HEK293 (cell line): ENCODE results near the gene MAML3.

Experiments
- HOXC10 ChIP-seq: sonication (generic); formaldehyde crosslinking; IDR thresholded peaks from 2 replicates; pipeline ENCODE4 v1.8.1; 2023; ENCODE audit warnings: mild to moderate bottlenecking, missing genetic modification reagents
- SCRT2 ChIP-seq: fragments of 450-650 bp; formaldehyde crosslinking; IDR thresholded peaks from 2 replicates; pipeline ENCODE4 v1.5.1; 2016; ENCODE audit warnings: missing biosample characterization, missing genetic modification characterization
- YY1 ChIP-seq: fragments of 450-650 bp; formaldehyde crosslinking; IDR thresholded peaks from 2 replicates; pipeline ENCODE4 v1.5.1; 2018; ENCODE audit warnings: missing biosample characterization, missing genetic modification characterization
- ZBTB20 ChIP-seq: fragments of 450-650 bp; formaldehyde crosslinking; IDR thresholded peaks from 2 replicates; pipeline ENCODE4 v1.5.1; 2016; ENCODE audit warnings: missing biosample characterization, missing genetic modification characterization
- ZBTB8A ChIP-seq: fragments of 450-650 bp; formaldehyde crosslinking; IDR thresholded peaks from 2 replicates; pipeline ENCODE4 v1.5.1; 2016; ENCODE audit warnings: missing biosample characterization, missing genetic modification characterization
- ZEB2 ChIP-seq: fragments of 450-650 bp; formaldehyde crosslinking; IDR thresholded peaks from 2 replicates; pipeline ENCODE4 v1.5.1; 2016; ENCODE audit warnings: missing biosample characterization, missing genetic modification characterization
- ZFHX2 ChIP-seq: fragments of 450-650 bp; formaldehyde crosslinking; conservative IDR thresholded peaks from 2 replicates; pipeline ENCODE4 v1.5.1; 2016; ENCODE audit warnings: missing biosample characterization, missing genetic modification characterization
- ZFP37 ChIP-seq: fragments of 450-650 bp; formaldehyde crosslinking; IDR thresholded peaks from 2 replicates; pipeline ENCODE4 v1.5.1; 2016; ENCODE audit warnings: missing biosample characterization, missing genetic modification characterization
- ZFP69B ChIP-seq: fragments of 450-650 bp; formaldehyde crosslinking; IDR thresholded peaks from 2 replicates; pipeline ENCODE4 v1.5.1; 2016; ENCODE audit warnings: missing biosample characterization, missing genetic modification characterization
- ZIC2 ChIP-seq: fragments of 450-650 bp; formaldehyde crosslinking; IDR thresholded peaks from 2 replicates; pipeline ENCODE4 v1.5.1; 2016; ENCODE audit warnings: missing biosample characterization, missing genetic modification characterization
- ZNF16 ChIP-seq: fragments of 450-650 bp; formaldehyde crosslinking; IDR thresholded peaks from 2 replicates; pipeline ENCODE4 v1.5.1; 2016; ENCODE audit warnings: low read depth, missing biosample characterization, missing genetic modification characterization
- ZNF202 ChIP-seq: fragments of 450-650 bp; formaldehyde crosslinking; IDR thresholded peaks from 2 replicates; pipeline ENCODE4 v1.5.1; 2016; ENCODE audit warnings: missing biosample characterization, missing genetic modification characterization, borderline replicate concordance
- ZNF221 ChIP-seq: fragments of 450-650 bp; formaldehyde crosslinking; IDR thresholded peaks from 2 replicates; pipeline ENCODE4 v1.5.1; 2017; ENCODE audit warnings: missing biosample characterization, missing genetic modification characterization, borderline replicate concordance
- ZNF37A ChIP-seq: fragments of 450-650 bp; IDR thresholded peaks from 2 replicates; pipeline ENCODE4 v1.5.1; 2018; ENCODE audit warnings: missing biosample characterization, missing genetic modification characterization
- ZNF433 ChIP-seq: fragments of 450-650 bp; formaldehyde crosslinking; IDR thresholded peaks from 2 replicates; pipeline ENCODE4 v1.5.1; 2016; ENCODE audit warnings: missing biosample characterization, missing genetic modification characterization, low read depth
- ZNF473 ChIP-seq: fragments of 450-650 bp; formaldehyde crosslinking; IDR thresholded peaks from 2 replicates; pipeline ENCODE4 v1.5.1; 2017; ENCODE audit warnings: missing biosample characterization, missing genetic modification characterization
- ZNF514 ChIP-seq: fragments of 450-650 bp; formaldehyde crosslinking; IDR thresholded peaks from 2 replicates; pipeline ENCODE4 v1.5.1; 2016; ENCODE audit warnings: missing biosample characterization, missing genetic modification characterization
- ZNF747 ChIP-seq: fragments of 450-650 bp; formaldehyde crosslinking; IDR thresholded peaks from 2 replicates; pipeline ENCODE4 v1.5.1; 2016; ENCODE audit warnings: missing biosample characterization, missing genetic modification characterization
- ZNF843 ChIP-seq: fragments of 450-650 bp; formaldehyde crosslinking; IDR thresholded peaks from 2 replicates; pipeline ENCODE4 v1.5.1; 2016; ENCODE audit warnings: missing biosample characterization, missing genetic modification characterization
- TF ChIP-seq, protein P1 (sequence below): fragments of 450-650 bp; formaldehyde crosslinking; IDR thresholded peaks from 2 replicates; pipeline ENCODE4 v1.5.1; 2016; ENCODE audit warnings: missing biosample characterization, missing genetic modification characterization, borderline replicate concordance
- TF ChIP-seq, protein P2 (sequence below): fragments of 450-650 bp; formaldehyde crosslinking; IDR thresholded peaks from 2 replicates; pipeline ENCODE4 v1.5.1; 2016; ENCODE audit warnings: missing biosample characterization, missing genetic modification characterization
- TF ChIP-seq, protein P3 (sequence below): fragments of 450-650 bp; formaldehyde crosslinking; IDR thresholded peaks from 2 replicates; pipeline ENCODE4 v1.5.1; 2016; ENCODE audit warnings: missing biosample characterization, missing genetic modification characterization
- TF ChIP-seq, protein P4 (sequence below): fragments of 450-650 bp; formaldehyde crosslinking; IDR thresholded peaks from 2 replicates; pipeline ENCODE4 v1.5.1; 2016; ENCODE audit warnings: missing biosample characterization, missing genetic modification characterization
- TF ChIP-seq, protein P5 (sequence below): fragments of 450-650 bp; formaldehyde crosslinking; IDR thresholded peaks from 2 replicates; pipeline ENCODE4 v1.5.1; 2017; ENCODE audit warnings: missing biosample characterization, missing genetic modification characterization
- TF ChIP-seq, protein P6 (sequence below): fragments of 450-650 bp; formaldehyde crosslinking; IDR thresholded peaks from 2 replicates; pipeline ENCODE4 v1.5.1; 2017; ENCODE audit warnings: missing biosample characterization, missing genetic modification characterization
- TF ChIP-seq, protein P7 (sequence below): fragments of 450-650 bp; IDR thresholded peaks from 2 replicates; pipeline ENCODE4 v1.5.1; 2018; ENCODE audit warnings: missing biosample characterization, missing genetic modification characterization
- TF ChIP-seq, protein P8 (sequence below): fragments of 450-650 bp; formaldehyde crosslinking; IDR thresholded peaks from 2 replicates; pipeline ENCODE4 v1.5.1; 2016; ENCODE audit warnings: missing biosample characterization, missing genetic modification characterization

MAML3 gene

DNA sequence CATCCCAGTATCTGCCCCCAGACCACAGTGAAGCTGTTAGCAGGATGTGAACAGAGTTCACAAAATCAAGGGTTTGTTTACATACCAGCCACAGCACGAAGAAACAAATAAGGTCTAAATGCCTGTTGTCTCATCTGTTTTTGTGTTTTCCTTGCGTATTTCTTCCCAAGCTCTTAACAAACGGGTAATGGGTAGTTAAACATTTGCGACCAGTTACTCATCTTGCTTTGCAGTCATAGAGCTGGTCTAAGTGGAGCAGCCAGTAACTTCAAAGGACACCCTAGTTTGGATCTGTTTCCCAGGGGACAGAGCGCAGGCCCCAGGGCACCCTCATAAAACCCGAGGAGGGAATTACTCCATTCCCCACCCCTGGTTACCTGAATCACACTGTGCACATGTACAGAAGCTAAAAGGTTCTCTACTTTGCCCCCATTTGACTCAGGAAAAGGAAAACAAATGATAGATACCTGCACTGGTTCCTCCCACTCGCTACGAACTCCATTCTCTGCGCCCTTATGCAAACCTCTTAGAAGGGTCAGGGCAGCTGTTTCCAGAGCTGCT lies 68.8 kb downstream of the MAML3 start (continued):
- no peak for TF ChIP-seq ZBTB8A (tag by site-specific recombination)
- no peak for TF ChIP-seq ZNF202 (tag by site-specific recombination)
- TF ChIP-seq ZFHX2 (tag by site-specific recombination): no peak
- no peak for TF ChIP-seq ZNF221 (tag by site-specific recombination)
- TF ChIP-seq, protein P1, sequence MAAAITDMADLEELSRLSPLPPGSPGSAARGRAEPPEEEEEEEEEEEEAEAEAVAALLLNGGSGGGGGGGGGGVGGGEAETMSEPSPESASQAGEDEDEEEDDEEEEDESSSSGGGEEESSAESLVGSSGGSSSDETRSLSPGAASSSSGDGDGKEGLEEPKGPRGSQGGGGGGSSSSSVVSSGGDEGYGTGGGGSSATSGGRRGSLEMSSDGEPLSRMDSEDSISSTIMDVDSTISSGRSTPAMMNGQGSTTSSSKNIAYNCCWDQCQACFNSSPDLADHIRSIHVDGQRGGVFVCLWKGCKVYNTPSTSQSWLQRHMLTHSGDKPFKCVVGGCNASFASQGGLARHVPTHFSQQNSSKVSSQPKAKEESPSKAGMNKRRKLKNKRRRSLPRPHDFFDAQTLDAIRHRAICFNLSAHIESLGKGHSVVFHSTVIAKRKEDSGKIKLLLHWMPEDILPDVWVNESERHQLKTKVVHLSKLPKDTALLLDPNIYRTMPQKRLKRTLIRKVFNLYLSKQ (tag by site-specific recombination): no peak
- TF ChIP-seq YY1 (tag by site-specific recombination): no peak
- TF ChIP-seq ZFP69B: no peak
- TF ChIP-seq ZNF747: no peak
- TF ChIP-seq SCRT2 (tag by site-specific recombination): no peak
- TF ChIP-seq, protein P2, sequence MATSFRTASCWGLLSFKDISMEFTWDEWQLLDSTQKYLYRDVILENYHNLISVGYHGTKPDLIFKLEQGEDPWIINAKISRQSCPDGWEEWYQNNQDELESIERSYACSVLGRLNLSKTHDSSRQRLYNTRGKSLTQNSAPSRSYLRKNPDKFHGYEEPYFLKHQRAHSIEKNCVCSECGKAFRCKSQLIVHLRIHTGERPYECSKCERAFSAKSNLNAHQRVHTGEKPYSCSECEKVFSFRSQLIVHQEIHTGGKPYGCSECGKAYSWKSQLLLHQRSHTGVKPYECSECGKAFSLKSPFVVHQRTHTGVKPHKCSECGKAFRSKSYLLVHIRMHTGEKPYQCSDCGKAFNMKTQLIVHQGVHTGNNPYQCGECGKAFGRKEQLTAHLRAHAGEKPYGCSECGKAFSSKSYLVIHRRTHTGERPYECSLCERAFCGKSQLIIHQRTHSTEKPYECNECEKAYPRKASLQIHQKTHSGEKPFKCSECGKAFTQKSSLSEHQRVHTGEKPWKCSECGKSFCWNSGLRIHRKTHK (tag by site-specific recombination): no peak
- no peak for TF ChIP-seq ZNF473 (tag by site-specific recombination)
- TF ChIP-seq, protein P3, sequence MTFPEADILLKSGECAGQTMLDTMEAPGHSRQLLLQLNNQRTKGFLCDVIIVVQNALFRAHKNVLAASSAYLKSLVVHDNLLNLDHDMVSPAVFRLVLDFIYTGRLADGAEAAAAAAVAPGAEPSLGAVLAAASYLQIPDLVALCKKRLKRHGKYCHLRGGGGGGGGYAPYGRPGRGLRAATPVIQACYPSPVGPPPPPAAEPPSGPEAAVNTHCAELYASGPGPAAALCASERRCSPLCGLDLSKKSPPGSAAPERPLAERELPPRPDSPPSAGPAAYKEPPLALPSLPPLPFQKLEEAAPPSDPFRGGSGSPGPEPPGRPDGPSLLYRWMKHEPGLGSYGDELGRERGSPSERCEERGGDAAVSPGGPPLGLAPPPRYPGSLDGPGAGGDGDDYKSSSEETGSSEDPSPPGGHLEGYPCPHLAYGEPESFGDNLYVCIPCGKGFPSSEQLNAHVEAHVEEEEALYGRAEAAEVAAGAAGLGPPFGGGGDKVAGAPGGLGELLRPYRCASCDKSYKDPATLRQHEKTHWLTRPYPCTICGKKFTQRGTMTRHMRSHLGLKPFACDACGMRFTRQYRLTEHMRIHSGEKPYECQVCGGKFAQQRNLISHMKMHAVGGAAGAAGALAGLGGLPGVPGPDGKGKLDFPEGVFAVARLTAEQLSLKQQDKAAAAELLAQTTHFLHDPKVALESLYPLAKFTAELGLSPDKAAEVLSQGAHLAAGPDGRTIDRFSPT (tag by site-specific recombination): no peak
- peak; percentile 47; the same call in 1 of the 2 replicates for TF ChIP-seq ZEB2 (tag by site-specific recombination)
- TF ChIP-seq, protein P4, sequence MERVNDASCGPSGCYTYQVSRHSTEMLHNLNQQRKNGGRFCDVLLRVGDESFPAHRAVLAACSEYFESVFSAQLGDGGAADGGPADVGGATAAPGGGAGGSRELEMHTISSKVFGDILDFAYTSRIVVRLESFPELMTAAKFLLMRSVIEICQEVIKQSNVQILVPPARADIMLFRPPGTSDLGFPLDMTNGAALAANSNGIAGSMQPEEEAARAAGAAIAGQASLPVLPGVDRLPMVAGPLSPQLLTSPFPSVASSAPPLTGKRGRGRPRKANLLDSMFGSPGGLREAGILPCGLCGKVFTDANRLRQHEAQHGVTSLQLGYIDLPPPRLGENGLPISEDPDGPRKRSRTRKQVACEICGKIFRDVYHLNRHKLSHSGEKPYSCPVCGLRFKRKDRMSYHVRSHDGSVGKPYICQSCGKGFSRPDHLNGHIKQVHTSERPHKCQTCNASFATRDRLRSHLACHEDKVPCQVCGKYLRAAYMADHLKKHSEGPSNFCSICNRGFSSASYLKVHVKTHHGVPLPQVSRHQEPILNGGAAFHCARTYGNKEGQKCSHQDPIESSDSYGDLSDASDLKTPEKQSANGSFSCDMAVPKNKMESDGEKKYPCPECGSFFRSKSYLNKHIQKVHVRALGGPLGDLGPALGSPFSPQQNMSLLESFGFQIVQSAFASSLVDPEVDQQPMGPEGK: no peak; the same call in 1 of the 2 replicates
- no peak for TF ChIP-seq ZNF16
- no peak for TF ChIP-seq ZFP37 (tag by site-specific recombination)
- TF ChIP-seq HOXC10: no peak
- TF ChIP-seq, protein P5, sequence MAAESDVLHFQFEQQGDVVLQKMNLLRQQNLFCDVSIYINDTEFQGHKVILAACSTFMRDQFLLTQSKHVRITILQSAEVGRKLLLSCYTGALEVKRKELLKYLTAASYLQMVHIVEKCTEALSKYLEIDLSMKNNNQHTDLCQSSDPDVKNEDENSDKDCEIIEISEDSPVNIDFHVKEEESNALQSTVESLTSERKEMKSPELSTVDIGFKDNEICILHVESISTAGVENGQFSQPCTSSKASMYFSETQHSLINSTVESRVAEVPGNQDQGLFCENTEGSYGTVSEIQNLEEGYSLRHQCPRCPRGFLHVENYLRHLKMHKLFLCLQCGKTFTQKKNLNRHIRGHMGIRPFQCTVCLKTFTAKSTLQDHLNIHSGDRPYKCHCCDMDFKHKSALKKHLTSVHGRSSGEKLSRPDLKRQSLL: 0 out of 2 replicates have a peak, but pooled peaks have one; percentile 19
- TF ChIP-seq ZNF37A (tag by site-specific recombination): no peak
- TF ChIP-seq ZIC2 (tag by site-specific recombination): peak; percentile 66
- TF ChIP-seq ZNF514: no peak
- no peak for TF ChIP-seq ZBTB20 (tag by site-specific recombination)
- TF ChIP-seq ZNF433: no peak
- TF ChIP-seq, protein P6, sequence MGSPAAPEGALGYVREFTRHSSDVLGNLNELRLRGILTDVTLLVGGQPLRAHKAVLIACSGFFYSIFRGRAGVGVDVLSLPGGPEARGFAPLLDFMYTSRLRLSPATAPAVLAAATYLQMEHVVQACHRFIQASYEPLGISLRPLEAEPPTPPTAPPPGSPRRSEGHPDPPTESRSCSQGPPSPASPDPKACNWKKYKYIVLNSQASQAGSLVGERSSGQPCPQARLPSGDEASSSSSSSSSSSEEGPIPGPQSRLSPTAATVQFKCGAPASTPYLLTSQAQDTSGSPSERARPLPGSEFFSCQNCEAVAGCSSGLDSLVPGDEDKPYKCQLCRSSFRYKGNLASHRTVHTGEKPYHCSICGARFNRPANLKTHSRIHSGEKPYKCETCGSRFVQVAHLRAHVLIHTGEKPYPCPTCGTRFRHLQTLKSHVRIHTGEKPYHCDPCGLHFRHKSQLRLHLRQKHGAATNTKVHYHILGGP (tag by site-specific recombination): no peak
- no peak for TF ChIP-seq ZNF843 (tag by site-specific recombination)
- TF ChIP-seq, protein P7, sequence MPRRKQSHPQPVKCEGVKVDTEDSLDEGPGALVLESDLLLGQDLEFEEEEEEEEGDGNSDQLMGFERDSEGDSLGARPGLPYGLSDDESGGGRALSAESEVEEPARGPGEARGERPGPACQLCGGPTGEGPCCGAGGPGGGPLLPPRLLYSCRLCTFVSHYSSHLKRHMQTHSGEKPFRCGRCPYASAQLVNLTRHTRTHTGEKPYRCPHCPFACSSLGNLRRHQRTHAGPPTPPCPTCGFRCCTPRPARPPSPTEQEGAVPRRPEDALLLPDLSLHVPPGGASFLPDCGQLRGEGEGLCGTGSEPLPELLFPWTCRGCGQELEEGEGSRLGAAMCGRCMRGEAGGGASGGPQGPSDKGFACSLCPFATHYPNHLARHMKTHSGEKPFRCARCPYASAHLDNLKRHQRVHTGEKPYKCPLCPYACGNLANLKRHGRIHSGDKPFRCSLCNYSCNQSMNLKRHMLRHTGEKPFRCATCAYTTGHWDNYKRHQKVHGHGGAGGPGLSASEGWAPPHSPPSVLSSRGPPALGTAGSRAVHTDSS (tag by site-specific recombination): no peak
- TF ChIP-seq, protein P8, sequence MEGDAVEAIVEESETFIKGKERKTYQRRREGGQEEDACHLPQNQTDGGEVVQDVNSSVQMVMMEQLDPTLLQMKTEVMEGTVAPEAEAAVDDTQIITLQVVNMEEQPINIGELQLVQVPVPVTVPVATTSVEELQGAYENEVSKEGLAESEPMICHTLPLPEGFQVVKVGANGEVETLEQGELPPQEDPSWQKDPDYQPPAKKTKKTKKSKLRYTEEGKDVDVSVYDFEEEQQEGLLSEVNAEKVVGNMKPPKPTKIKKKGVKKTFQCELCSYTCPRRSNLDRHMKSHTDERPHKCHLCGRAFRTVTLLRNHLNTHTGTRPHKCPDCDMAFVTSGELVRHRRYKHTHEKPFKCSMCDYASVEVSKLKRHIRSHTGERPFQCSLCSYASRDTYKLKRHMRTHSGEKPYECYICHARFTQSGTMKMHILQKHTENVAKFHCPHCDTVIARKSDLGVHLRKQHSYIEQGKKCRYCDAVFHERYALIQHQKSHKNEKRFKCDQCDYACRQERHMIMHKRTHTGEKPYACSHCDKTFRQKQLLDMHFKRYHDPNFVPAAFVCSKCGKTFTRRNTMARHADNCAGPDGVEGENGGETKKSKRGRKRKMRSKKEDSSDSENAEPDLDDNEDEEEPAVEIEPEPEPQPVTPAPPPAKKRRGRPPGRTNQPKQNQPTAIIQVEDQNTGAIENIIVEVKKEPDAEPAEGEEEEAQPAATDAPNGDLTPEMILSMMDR: no peak
